ENCODE measurements around the gene CEP78. TPM values are rescaled to one million over a fixed set of nuclear protein-coding genes. Genes with fewer than 3 reads are reported as not detected.

Gene CEP78
- total RNA-seq, 4 donors from 2014 or later, result 4.6 to 10.4 (median 7.4) TPM

- no peak for ATAC-seq (ENCODE audit: low FRiP score)
- TF ChIP-seq CTCF (IDR thresholded peaks at IDR 0.05), result no peak
- no peak for DNase-seq (ENCODE audit: low spot score)
These were observed 57.0 kb downstream of the CEP78 start for GRCh38 chr9:78292716-78293497.

GRCh38 chr9:78294290-78295176 is 58.7 kb downstream of the CEP78 start:
- TF ChIP-seq CTCF (IDR thresholded peaks at IDR 0.05), result no peak
- ATAC-seq (ENCODE audit: low FRiP score) (no peak), DNase-seq (ENCODE audit: low spot score) (no peak)

- ATAC-seq (ENCODE audit: low FRiP score) (no peak), DNase-seq (ENCODE audit: low spot score) (no peak)
- no peak for TF ChIP-seq CTCF (IDR thresholded peaks at IDR 0.05)
These were observed 59.3 kb downstream of the CEP78 start for GRCh38 chr9:78295177-78295575.

- TF ChIP-seq CTCF (IDR thresholded peaks at IDR 0.05), result no peak
- ATAC-seq (ENCODE audit: low FRiP score), result no peak
These were observed 59.9 kb downstream of the CEP78 start for GRCh38 chr9:78295731-78296130.

GRCh38 chr9:78296201-78296892 is 60.5 kb downstream of the CEP78 start:
- TF ChIP-seq CTCF (IDR thresholded peaks at IDR 0.05), result no peak
- DNase-seq (ENCODE audit: low spot score) (no peak), ATAC-seq (ENCODE audit: low FRiP score) (no peak)

More at GRCh38 chr9:78295731-78296130, 59.9 kb downstream of the CEP78 start:
- no peak for DNase-seq (ENCODE audit: low spot score)

GRCh38 chr9:78296893-78297671 is 61.2 kb downstream of the CEP78 start, which contains the start of gene PSAT1:
Gene PSAT1 (plus strand): TSS chr9:78297125. CDS start chr9:78297211, 86 bp downstream.
- TF ChIP-seq CTCF (IDR thresholded peaks at IDR 0.05), result no peak
- DNase-seq (ENCODE audit: low spot score) (peak; percentile 28), ATAC-seq (ENCODE audit: low FRiP score) (peak; percentile 95)

All from omental fat pad (tissue), 4 donors.